ENCODE results near the gene FAM219B.

DNA sequence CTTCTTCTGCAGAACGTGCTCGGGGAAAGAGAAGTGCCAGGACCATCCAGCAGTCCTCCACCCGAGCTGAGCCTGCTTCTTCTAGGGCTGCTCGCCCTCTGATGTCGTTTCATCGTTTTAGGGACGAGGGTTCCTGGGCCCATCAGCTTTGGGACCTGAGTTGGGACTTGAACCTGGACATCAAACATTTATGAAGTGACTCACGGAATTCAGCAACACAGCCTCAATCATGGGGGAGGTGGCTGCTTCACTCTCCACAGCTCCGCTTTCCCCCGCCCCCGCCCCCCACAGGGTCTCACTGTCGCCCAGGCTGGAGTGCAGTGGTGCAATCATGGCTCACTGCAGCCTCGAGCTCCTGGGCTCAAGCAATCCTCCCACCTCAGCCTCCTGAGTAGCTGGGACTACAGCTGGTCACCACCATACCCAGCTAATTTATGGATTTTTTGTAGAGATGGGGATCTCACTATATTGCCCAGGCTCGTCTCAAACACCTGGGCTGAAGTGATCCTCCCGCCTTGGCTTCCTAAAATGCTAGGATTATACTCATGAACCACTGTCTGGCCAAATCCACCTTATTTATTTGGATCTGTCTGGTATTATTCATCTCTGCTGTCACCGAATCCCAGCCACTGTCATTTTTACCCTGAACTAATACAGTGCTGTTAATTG lies 32.8 kb downstream of the FAM219B start:
- TF ChIP-seq, protein P1, sequence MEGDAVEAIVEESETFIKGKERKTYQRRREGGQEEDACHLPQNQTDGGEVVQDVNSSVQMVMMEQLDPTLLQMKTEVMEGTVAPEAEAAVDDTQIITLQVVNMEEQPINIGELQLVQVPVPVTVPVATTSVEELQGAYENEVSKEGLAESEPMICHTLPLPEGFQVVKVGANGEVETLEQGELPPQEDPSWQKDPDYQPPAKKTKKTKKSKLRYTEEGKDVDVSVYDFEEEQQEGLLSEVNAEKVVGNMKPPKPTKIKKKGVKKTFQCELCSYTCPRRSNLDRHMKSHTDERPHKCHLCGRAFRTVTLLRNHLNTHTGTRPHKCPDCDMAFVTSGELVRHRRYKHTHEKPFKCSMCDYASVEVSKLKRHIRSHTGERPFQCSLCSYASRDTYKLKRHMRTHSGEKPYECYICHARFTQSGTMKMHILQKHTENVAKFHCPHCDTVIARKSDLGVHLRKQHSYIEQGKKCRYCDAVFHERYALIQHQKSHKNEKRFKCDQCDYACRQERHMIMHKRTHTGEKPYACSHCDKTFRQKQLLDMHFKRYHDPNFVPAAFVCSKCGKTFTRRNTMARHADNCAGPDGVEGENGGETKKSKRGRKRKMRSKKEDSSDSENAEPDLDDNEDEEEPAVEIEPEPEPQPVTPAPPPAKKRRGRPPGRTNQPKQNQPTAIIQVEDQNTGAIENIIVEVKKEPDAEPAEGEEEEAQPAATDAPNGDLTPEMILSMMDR (IDR thresholded peaks at IDR 0.05), result peak in 1 of 3 experiments; percentile 5
- no peak for TF ChIP-seq POLR2A (IDR thresholded peaks at IDR 0.05; ENCODE audit: low read depth)
- no peak for TF ChIP-seq POLR2AphosphoS5 (IDR thresholded peaks at IDR 0.05)
- TF ChIP-seq EP300 (IDR thresholded peaks at IDR 0.05), result no peak

Data from esophagus muscularis mucosa (tissue), 4 donors.